Peyer's patch (tissue), 4 donors: ENCODE data around the gene CSNK1A1L. TPM values are rescaled to one million over a fixed set of nuclear protein-coding genes. Genes with fewer than 3 reads are reported as not detected.

Experiments used
- DNase-seq, 3 donors: peaks; one replicate each; pipeline ENCODE4 v3.0.0-alpha.2; 2017 to 2019
- H3K27ac ChIP-seq, 4 donors: fragments of 200-600 bp; sonication (generic); one replicate each; pipeline ENCODE4 v1.5.1; 2016 to 2019
- H3K27me3 ChIP-seq, 2 donors: fragments of 200-600 bp; sonication (generic); one replicate each; pipeline ENCODE4 v1.5.1; 2019
- H3K36me3 ChIP-seq, 3 donors: fragments of 200-600 bp; sonication (generic); one replicate each; pipeline ENCODE4 v1.5.1; 2016 to 2019
- H3K4me1 ChIP-seq, 4 donors: fragments of 200-600 bp; sonication (generic); one replicate each; pipeline ENCODE4 v1.5.1; 2016 to 2019
- H3K4me3 ChIP-seq, 4 donors: fragments of 200-600 bp; sonication (generic); 1 replicate in 3 of 4; 2 replicates in 1 of 4; pipeline ENCODE4 v1.5.1; 2016 to 2019; ENCODE audit warnings: mild to moderate bottlenecking in 1 of 4
- H3K9me3 ChIP-seq, 4 donors: fragments of 200-600 bp; sonication (generic); one replicate each; pipeline ENCODE4 v1.5.1; 2016 to 2019; ENCODE audit warnings: mild to moderate bottlenecking in 1 of 4
- CTCF ChIP-seq, 6 experiments: fragments of 450-650 bp in 4 of 6; fragments of 200-600 bp in 2 of 6; sonication (generic) in 1 of 6; IDR thresholded peaks; one replicate each; pipeline ENCODE4 v1.5.1; 2017 to 2019; ENCODE audit warnings: antibody characterized with exemption in 6 of 6, mild to moderate bottlenecking in 3 of 6, moderate library complexity in 1 of 6
- POLR2A ChIP-seq, 2 donors: fragments of 450-650 bp; IDR thresholded peaks; one replicate each; pipeline ENCODE4 v1.5.1; 2017; ENCODE audit warnings: antibody characterized with exemption in 2 of 2, mild to moderate bottlenecking in 2 of 2, moderate library complexity in 2 of 2
- total RNA-seq, 4 donors: library from RNA; depleted of rRNA; stranded (reverse); fragments of >200 nt; gene quantifications; one replicate each; pipeline ENCODE4 v1.1.0, GENCODE V29; 2016

CSNK1A1L gene
- total RNA-seq, 4 donors from 2014 or later, result not detected

- no peak overlapping the region for H3K4me3 ChIP-seq
- H3K36me3 ChIP-seq, result no peaks in the 10 kb centered on the region
- no peaks in the 10 kb centered on the region for H3K4me1 ChIP-seq
- no peak overlapping the region for H3K27ac ChIP-seq
- DNase-seq, result no peak
- no peaks in the 10 kb centered on the region for H3K27me3 ChIP-seq
- TF ChIP-seq POLR2A (IDR thresholded peaks at IDR 0.05), result no peak
- no peak for TF ChIP-seq CTCF (IDR thresholded peaks at IDR 0.05)
- H3K9me3 ChIP-seq, result no peaks in the 10 kb centered on the region
Measured at GRCh38 chr13:37070145-37070695, 35.2 kb downstream of the CSNK1A1L start.

- Histone ChIP-seq H3K27me3 (no peaks in the 10 kb centered on the region), H3K27ac (no peak overlapping the region), H3K4me1 (no peaks in the 10 kb centered on the region), H3K9me3 (no peaks in the 10 kb centered on the region), H3K36me3 (no peaks in the 10 kb centered on the region), H3K4me3 (no peak overlapping the region)
- TF ChIP-seq POLR2A (IDR thresholded peaks at IDR 0.05), result no peak
- TF ChIP-seq CTCF (IDR thresholded peaks at IDR 0.05), result no peak
- DNase-seq, result no peak
Measured at GRCh38 chr13:37069597-37070103, 35.8 kb downstream of the CSNK1A1L start.

GRCh38 chr13:37068962-37069361, 36.5 kb downstream of the CSNK1A1L start:
- Histone ChIP-seq H3K36me3 (no peaks in the 10 kb centered on the region), H3K27ac (no peak overlapping the region), H3K4me3 (no peak overlapping the region), H3K9me3 (no peaks in the 10 kb centered on the region), H3K27me3 (no peaks in the 10 kb centered on the region), H3K4me1 (no peaks in the 10 kb centered on the region)
- TF ChIP-seq CTCF (IDR thresholded peaks at IDR 0.05) (peak in 4 of 6 experiments; percentile 24 to 37 (median 36)), POLR2A (IDR thresholded peaks at IDR 0.05) (no peak)
- DNase-seq, result no peak

- no peaks in the 10 kb centered on the region for H3K4me1 ChIP-seq
- H3K27ac ChIP-seq, result no peak overlapping the region
- H3K27me3 ChIP-seq, result no peaks in the 10 kb centered on the region
- no peak overlapping the region for H3K4me3 ChIP-seq
- H3K36me3 ChIP-seq, result no peaks in the 10 kb centered on the region
- H3K9me3 ChIP-seq, result no peaks in the 10 kb centered on the region
- TF ChIP-seq POLR2A (IDR thresholded peaks at IDR 0.05) (no peak), CTCF (IDR thresholded peaks at IDR 0.05) (no peak)
- DNase-seq, result no peak
Measured at GRCh38 chr13:37067874-37068273, 37.6 kb downstream of the CSNK1A1L start.

- H3K36me3 ChIP-seq, result no peaks in the 10 kb centered on the region
- H3K27me3 ChIP-seq, result no peaks in the 10 kb centered on the region
- TF ChIP-seq POLR2A (IDR thresholded peaks at IDR 0.05) (no peak), CTCF (IDR thresholded peaks at IDR 0.05) (no peak)
- H3K4me3 ChIP-seq, result no peak overlapping the region
- no peaks in the 10 kb centered on the region for H3K4me1 ChIP-seq
- H3K27ac ChIP-seq, result no peak overlapping the region
- H3K9me3 ChIP-seq, result no peaks in the 10 kb centered on the region
- no peak for DNase-seq
Measured at GRCh38 chr13:37065890-37066526, 39.5 kb downstream of the CSNK1A1L start.
